GM19467 (cell line): ENCODE measurements around the gene PELI2.

ENCODE experiments used
- ATAC-seq: cut with Tn5 transposase; IDR thresholded peaks from one replicate; pipeline ENCODE4 v1.9.1; 2021; ENCODE audit warnings: mild to moderate bottlenecking, moderate library complexity; ENCODE audit not compliant: unreplicated experiment

The PELI2 gene

GRCh38 chr14:56117765-56118610, at the start of gene PELI2:
PELI2 (plus strand) TSS chr14:56118411; CDS start chr14:56118661, 250 bp downstream.
- ATAC-seq: peak; percentile 68

- ATAC-seq: no peak
These were observed 44.4 kb upstream of the PELI2 start for GRCh38 chr14:56073799-56074198.

- no peak for ATAC-seq
These were observed 42.9 kb upstream of the PELI2 start for GRCh38 chr14:56075301-56075700.

- no peak for ATAC-seq
These were observed 37.1 kb upstream of the PELI2 start for GRCh38 chr14:56081139-56081538.

- ATAC-seq: no peak
These were observed 35.3 kb upstream of the PELI2 start for GRCh38 chr14:56082880-56083279.

GRCh38 chr14:56085471-56085870, 32.7 kb upstream of the PELI2 start:
- no peak for ATAC-seq

GRCh38 chr14:56087671-56088471, 30.3 kb upstream of the PELI2 start:
- ATAC-seq: no peak

- ATAC-seq: no peak
These were observed 29.3 kb upstream of the PELI2 start for GRCh38 chr14:56088941-56089340.

GRCh38 chr14:56092763-56093162, 25.4 kb upstream of the PELI2 start:
- no peak for ATAC-seq

GRCh38 chr14:56094076-56094475, 24.1 kb upstream of the PELI2 start:
- ATAC-seq: no peak

- ATAC-seq: no peak
These were observed 20.2 kb upstream of the PELI2 start for GRCh38 chr14:56098021-56098420.

- no peak for ATAC-seq
These were observed 19.0 kb upstream of the PELI2 start for GRCh38 chr14:56099081-56099797.

GRCh38 chr14:56100556-56100955, 17.7 kb upstream of the PELI2 start:
- ATAC-seq: no peak

GRCh38 chr14:56102941-56103340, 15.3 kb upstream of the PELI2 start:
- no peak for ATAC-seq

GRCh38 chr14:56107615-56108014, 10.6 kb upstream of the PELI2 start:
- no peak for ATAC-seq

GRCh38 chr14:56108057-56108456, 10.2 kb upstream of the PELI2 start:
- ATAC-seq: no peak

- no peak for ATAC-seq
These were observed 5.4 kb upstream of the PELI2 start for GRCh38 chr14:56112781-56113180.

GRCh38 chr14:56115334-56115870, 2.8 kb upstream of the PELI2 start:
- no peak for ATAC-seq

- no peak for ATAC-seq
These were observed 2.0 kb upstream of the PELI2 start for GRCh38 chr14:56115976-56116893.

- peak; percentile 16 for ATAC-seq
These were observed 485 bp downstream of the PELI2 start for GRCh38 chr14:56118611-56119181.
